Measurements from ENCODE around the gene BRD7.

The BRD7 gene

DNA sequence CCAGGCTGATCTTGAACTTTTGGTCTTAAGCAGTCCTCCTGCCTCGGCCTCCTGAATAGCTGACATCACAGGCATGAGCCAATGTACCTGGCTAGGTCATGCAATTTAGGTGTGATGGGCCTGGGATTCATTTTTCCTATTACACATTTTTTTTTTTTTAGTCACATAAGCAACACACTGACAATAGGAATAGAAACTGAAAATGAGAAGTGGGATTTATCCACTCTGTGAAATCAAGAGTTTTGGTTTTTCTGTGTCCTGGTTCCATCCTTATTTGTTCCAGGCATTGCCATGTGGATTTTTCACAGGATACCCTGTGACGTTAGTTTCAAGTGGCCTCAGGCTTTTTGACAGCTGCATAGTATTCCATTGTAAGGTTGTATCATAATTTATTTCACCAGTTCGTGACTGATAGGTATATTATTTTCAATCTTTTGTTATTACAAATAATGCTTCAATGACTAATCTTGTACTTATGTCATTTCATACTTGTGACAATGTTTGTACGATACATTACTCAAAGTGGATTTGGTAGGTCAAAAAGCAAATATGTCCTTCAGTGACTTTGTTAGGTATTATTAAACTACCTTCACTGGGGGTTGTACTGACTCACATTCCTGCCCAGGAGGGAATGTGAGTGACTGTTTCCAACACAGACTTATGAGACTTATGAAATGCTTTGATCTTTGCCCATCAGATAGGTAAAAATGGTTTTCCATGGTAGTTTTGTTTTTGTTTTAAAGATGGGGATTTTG, 91.8 kb downstream of the BRD7 start:
- TF ChIP-seq CTCF (IDR thresholded peaks at IDR 0.05; ENCODE audit: low read depth, low read length, missing control alignments), result no peak
- no peak overlapping the region for H3K4me3 ChIP-seq (ENCODE audit: low read depth, low read length)
- DNase-seq (ENCODE audit: low read depth), result no peak
- in situ Hi-C loops (cut with HindIII; ENCODE audit: low sequenced_read_pairs), result no loop called here

- no peak for DNase-seq (ENCODE audit: low read depth)
- in situ Hi-C loops (cut with HindIII; ENCODE audit: low sequenced_read_pairs), result no loop called here
- no peak overlapping the region for H3K4me3 ChIP-seq (ENCODE audit: low read depth, low read length)
- no peak for TF ChIP-seq CTCF (IDR thresholded peaks at IDR 0.05; ENCODE audit: low read depth, low read length, missing control alignments)
Observed at GRCh38 chr16:50276326-50276640, 92.5 kb downstream of the BRD7 start.

GRCh38 chr16:50275428-50276325, 93.1 kb downstream of the BRD7 start:
- in situ Hi-C loops (cut with HindIII; ENCODE audit: low sequenced_read_pairs), result no loop called here
- no peak overlapping the region for H3K4me3 ChIP-seq (ENCODE audit: low read depth, low read length)
- no peak for TF ChIP-seq CTCF (IDR thresholded peaks at IDR 0.05; ENCODE audit: low read depth, low read length, missing control alignments)
- DNase-seq (ENCODE audit: low read depth), result no peak

- DNase-seq (ENCODE audit: low read depth), result no peak
- no peak overlapping the region for H3K4me3 ChIP-seq (ENCODE audit: low read depth, low read length)
- TF ChIP-seq CTCF (IDR thresholded peaks at IDR 0.05; ENCODE audit: low read depth, low read length, missing control alignments), result no peak
- in situ Hi-C loops (cut with HindIII; ENCODE audit: low sequenced_read_pairs), result no loop called here
Observed at GRCh38 chr16:50275098-50275415, 93.7 kb downstream of the BRD7 start.

- no peak overlapping the region for H3K4me3 ChIP-seq (ENCODE audit: low read depth, low read length)
- no peak for TF ChIP-seq CTCF (IDR thresholded peaks at IDR 0.05; ENCODE audit: low read depth, low read length, missing control alignments)
- in situ Hi-C loops (cut with HindIII; ENCODE audit: low sequenced_read_pairs), result no loop called here
- no peak for DNase-seq (ENCODE audit: low read depth)
Observed at GRCh38 chr16:50274326-50275097, 94.3 kb downstream of the BRD7 start.

- no peak for TF ChIP-seq CTCF (IDR thresholded peaks at IDR 0.05; ENCODE audit: low read depth, low read length, missing control alignments)
- in situ Hi-C loops (cut with HindIII; ENCODE audit: low sequenced_read_pairs), result no loop called here
- no peak overlapping the region for H3K4me3 ChIP-seq (ENCODE audit: low read depth, low read length)
- DNase-seq (ENCODE audit: low read depth), result no peak
Observed at GRCh38 chr16:50273888-50274325, 94.9 kb downstream of the BRD7 start.

Measured in astrocyte of the cerebellum (primary cell).